HG03060 (cell line): ENCODE results near the gene LDB2.

Experiments used
- ATAC-seq: cut with Tn5 transposase; IDR thresholded peaks from one replicate; pipeline ENCODE4 v1.9.1; 2021; ENCODE audit warnings: low read depth, moderate number of reproducible peaks; ENCODE audit not compliant: unreplicated experiment

Gene LDB2

DNA sequence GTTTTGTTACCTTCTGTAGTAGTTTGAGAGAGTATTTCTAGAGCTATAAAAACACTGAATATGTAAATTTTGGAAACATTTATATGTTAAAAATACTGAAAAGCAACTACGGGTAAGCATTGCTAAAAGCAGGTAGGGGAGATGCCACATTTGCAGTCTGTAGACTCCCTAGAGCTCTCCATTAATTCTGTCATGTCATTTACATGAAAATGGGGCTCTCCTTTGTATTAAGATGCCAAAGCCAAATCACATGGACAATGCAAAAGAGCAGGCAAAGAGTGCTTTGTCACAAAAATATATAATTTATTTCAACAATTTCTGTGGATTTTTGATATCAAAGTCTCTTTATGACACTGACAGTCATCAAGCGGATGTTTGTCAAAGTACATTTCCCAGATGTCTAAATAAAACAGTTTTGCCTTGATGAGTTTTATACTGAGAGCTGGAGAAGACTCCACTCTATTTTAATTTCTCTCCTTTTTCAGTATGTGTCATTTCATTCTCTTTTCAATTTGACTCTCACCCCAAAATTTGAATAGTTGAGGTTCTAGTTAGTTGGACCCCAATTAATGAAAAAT lies 51.8 kb downstream of the LDB2 start:
- ATAC-seq: no peak

DNA sequence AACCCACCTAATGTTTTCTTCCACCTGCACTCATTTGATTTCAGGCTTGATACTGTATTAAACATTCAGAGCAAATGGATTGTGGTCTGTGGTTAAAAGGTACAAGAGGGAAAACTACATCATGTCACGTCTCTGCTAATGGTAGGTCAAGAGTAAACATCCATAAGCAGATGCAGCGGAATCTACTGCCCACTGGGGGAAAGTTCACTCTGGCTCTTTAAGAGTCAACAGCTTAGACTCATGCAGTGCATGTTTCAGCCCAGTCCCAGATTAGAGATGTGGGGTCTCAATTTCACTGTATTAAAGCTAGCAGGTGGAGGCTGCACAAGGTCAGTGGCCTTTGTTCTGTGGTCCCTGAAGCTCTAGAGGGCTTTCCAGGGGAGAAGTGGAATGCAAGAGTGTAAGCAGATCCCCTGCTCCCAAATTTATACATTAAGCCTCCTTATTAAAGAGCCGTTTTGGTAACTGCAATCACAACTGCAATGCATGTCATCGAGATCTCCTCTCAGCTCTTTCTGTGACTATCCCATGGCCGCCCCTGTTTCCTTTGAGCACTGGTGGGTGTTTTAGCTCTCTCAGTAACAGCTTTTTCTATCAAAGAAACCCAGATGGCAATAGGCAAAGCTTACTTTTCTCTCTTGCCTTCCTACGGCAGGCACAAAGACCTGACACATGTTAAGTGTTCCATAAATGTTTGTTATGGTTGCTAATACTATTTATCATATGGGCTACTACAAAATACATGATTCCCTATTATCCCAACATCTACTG lies 53.4 kb downstream of the LDB2 start:
- ATAC-seq: no peak

DNA sequence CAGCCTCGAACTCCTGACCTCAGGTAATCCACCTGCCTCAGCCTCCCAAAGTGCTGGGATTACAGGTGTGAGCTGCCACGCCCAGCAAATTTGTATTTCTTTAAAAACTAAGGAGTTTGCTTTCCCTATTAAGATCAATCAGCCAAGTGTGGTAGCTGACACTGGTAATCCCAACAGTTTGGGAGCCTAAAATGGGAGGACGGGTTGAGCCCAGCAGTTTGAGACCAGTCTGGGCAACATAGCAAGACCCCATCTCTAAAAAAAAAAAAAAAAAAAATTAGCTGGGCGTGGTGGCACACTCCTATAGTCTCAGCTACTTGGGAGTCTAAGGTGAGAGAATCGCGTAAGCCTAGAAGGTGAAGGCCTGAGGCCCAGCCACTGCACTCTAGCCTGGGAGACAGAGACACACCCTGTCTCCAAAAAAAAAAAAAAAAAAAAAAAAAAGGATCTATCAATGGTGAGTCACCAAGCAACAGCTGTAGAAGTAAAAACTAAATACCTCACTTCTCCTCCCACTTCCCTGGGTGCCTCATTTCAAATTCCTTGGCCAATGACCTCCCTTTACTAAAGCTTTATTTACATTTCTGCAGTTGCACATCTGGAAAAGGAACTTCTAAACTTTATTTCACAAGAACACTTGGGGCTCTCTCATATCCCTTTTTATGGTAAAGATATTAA lies 54.5 kb downstream of the LDB2 start:
- no peak for ATAC-seq

DNA sequence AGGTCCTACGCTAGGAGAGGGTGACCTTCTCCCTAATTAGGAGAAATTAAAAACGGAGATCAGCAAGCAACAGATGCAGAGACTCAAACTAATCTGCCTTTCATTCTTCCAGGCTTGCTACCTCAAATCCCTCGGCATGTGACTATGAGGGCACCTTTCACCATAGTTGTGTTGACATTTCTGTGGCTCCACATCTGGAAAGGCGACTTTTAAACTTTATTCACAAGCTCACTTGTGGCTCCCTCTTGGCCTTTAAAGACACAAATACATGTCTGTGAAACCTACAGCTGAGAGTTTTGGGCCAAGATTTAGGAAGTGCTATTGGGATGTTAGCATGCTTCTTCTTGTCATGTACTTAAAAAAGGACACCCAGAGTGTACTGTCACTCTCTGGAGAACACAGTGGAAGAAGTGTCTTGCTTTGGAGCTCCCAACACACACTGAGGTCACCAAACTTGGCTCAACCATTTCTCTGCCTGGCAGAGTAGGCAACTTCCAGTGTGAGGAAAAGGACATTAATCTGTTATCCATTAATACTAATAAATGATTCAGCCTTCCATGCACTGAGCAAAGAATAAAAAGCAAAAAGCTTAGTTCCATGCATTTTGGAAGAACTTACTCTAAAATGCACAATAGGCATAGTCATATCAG lies 60.1 kb downstream of the LDB2 start:
- ATAC-seq: no peak

DNA sequence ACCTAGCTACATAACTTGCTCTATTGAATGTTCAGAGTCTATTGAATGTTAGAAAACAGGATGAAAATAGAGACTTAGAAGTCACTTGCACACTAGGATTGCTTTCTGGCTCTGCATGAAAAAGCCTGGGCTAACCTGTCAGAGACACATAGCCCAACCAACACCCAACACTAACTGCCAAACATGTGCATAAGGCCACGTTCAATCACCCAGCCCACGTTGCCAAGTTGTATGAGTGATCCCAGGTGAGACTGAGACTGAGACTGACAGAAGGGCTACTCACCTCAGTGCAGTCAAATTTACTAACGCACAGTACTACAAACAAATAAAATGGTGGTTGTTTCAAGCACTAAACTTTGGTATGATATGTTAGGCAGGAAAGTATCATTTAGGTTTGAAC lies 61.0 kb downstream of the LDB2 start:
- ATAC-seq: no peak

DNA sequence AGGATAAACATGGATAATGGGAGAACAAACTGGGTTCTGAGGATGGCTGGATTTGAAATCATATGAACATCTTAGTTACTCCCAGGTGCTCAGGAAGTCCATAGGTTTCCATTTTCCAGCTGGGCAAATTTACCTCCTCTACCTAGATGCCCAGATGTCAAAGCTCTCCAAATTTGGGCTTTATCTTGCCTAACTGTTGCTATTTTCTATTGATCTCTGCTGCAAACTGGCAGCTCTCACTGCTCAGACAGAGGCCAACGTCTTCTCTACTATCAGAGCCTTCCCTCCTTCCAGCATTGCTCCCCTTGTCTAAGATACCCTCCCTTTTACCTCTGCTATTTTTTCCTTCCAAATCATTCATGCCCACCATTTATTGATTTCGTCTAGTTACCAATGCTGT lies 62.1 kb downstream of the LDB2 start:
- no peak for ATAC-seq

DNA sequence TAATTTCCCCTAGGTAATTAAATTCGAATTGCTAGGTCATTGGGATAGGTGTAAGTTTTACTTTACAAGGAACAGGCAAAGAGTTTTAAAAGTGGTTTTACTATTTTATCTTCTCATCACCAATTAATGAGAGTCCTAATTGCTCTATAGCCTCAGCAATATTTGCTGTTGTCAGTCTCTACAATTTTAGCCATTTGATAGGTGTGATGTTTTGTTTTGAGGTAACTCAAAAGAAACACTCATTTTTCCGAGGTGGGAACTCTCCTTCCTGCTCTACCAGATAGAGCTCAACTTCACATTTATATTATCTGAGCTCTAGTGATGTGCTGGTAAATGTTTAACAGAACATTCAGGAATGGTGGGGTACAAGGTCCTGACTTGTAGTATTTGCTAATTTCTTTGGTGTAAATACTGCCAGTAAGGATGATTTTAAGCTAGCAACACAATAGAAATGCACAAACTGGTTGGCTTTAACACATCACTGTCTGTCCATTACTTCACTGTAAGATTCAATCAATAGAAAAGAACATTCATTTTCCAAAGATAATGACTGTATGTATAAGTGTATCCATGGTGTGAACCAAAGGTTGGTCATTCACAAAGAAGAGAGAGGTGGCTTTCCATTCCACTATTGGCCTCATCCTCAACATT lies 62.7 kb downstream of the LDB2 start:
- no peak for ATAC-seq

DNA sequence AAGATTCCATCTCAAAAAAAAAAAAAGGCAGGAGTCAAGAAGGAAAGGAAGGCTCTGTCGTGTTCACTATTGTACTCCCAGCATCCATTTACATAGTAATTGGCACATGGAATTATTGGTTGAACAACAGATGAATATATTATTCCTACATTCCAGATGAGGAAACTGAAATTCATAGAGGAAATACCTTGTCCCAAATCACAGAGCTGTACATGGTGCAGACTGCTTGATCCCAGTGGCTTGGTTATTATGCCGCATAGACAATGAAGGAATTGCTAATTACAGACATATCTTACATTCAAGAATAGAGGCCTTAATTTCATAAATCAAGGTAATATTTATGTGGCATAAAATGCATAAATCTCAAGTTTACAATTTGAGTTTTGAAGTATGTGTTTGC lies 63.6 kb downstream of the LDB2 start:
- no peak for ATAC-seq

DNA sequence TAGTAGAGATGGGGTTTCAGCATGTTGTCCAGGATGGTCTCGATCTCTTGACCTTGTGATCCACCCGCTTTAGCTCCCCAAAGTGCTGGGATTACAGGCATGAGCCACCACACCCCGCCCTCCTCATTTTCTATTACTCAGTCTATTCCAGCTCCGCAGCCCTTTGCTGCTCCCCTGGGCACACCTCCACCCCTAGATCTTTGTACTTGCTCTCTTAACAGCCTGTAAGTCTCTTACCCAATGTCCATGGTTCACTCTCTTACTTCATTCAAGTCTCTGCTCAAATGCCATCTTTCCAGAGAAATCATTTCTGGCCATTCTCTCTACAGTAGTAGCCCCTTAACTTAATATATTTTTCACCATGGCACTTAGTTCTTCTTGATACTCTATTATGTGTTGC lies 64.7 kb downstream of the LDB2 start:
- ATAC-seq: no peak

DNA sequence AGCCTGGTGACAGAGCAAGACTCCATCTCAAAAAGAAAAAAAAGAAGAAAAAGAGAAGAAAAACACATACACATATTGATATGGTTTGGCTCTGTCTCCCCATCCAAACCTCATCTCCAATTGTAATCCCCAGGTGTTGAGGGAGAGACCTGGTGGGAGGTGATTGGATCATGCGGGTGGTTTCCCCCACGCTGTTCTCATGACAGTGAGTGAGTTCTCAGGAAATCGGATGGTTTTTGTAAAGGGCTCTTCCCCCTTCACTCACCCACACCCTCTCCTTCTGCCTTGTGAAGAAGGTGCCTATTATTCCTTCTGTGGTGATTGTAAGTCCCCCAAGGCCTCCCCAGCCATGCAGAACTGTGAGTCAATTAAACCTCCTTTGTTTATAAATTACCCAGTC lies 68.4 kb downstream of the LDB2 start:
- ATAC-seq: no peak

DNA sequence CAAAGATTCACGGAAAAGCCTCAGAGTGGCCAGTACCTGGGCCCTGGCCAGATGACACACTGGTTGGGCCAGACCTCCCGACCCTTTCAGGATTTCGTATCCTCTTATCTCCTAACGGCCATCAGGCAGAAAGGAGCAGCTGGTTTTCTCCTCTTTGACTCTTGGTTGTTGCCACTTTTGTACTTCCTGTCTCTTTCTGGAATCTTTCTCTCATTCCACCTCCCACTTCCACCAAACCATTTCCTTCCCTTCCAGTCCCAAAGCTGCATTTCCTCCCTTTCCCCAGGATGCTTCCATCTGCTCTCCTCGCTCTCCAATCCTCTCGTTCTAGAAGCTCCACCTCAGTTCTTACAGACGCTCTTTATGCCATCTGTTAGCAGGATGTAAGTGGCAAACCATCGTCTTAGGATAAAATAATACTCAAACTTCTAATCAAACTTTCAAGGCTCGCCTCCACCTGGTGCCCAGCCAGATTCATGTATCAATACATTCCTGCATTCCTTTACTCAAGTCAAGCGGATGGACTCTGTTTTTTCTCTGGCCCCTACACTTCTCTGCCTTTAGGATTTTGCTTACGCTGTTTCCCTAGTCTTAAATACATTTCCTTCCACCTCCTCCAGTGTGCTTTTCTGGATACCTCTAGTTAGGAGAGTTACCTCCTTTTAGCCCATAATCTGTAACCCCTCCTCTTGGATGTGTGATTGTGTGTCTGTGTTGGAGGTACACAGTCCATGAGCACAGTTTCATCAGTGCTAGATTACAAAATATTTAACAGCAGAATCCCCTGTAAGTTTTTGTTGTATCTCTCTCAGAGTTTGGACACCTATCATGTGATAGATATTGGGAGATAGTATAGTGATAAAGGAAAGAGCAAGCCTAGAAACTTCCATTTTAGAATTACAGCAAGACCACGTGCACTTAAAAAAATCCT lies 70.4 kb downstream of the LDB2 start:
- ATAC-seq: no peak

DNA sequence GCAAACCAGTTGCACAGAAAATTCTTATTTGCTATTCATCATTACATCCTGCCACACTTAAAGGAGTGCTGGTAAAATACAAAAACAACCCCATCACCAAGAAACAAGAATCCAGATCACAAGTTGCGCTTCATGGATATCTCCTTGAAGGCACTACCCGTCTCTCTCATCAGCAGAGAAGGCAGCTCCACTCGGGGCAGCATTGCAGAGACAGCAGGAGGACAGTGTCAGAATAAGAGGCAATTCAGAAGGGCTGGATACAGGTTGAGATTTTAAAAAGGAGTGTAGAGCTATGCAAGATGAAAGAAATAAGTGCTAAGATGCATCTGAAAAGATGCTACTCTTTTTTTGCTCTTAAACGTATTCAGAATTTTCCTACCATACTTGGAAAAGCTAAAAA lies 71.4 kb downstream of the LDB2 start:
- ATAC-seq: no peak

DNA sequence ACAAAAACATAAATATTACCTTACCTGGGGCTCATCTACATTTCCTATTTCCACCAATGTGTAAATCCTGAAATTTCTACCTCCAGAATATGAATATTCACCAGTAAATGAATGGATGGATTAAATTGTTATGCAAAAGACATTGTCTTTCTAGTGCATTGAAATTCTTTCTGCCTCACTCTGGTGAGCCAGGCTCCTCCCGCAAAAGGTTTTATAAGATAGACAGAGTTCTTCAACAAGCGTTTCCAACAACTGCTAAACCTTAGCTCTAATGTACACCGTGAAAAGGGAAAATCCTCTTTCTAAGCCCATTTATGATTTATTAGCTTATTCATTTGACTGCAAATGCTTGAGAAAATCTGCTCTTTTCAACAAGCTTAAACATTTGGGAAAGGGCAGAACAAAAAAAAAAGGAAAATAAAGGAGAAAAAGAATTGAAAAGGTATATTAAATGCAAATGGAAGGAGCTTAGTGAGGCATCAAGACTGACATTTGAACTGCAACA lies 72.0 kb downstream of the LDB2 start:
- ATAC-seq: no peak

DNA sequence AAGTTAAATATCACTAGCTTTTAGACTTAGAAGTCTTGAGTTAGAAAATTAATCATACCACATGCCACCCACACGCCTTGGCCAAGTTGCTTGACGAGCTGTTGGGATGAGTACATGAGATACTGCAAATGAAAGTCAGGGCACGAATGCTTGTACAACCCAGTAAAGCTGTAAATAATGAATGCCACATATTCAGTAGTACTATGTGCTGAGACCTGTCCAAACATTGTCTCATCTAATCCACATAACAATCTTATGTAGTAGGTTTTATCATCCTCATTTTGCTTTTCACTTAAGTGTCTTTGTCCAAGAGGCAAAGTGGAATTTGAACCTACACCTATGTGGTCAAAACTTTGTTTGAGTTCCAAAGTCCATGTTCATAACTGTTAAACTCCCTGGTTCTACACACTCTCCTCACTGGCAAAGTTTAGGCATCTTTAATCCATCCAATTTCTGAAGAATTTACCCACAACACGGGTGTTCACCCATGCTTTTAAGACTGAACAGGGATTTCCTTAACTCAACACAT lies 74.1 kb downstream of the LDB2 start:
- ATAC-seq: no peak

DNA sequence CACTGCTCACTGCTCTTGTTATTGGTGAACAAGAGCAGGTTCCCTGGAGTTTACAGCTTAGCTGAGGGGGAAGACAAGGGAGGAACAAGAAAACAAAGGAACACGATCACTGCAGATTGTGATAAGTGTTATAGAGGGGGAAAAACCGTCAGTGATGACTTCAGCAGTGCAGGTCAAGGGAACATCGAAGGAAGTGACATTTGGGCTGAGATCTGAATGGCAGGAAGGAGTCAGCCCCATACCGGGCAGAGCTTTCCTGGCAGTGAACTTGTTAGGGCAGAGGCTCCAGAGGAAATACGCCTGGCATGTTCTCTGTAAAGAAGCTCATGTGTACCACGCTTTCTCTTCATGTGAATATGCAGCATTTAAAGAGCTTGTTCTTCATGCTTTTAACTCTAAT lies 78.1 kb downstream of the LDB2 start:
- no peak for ATAC-seq

DNA sequence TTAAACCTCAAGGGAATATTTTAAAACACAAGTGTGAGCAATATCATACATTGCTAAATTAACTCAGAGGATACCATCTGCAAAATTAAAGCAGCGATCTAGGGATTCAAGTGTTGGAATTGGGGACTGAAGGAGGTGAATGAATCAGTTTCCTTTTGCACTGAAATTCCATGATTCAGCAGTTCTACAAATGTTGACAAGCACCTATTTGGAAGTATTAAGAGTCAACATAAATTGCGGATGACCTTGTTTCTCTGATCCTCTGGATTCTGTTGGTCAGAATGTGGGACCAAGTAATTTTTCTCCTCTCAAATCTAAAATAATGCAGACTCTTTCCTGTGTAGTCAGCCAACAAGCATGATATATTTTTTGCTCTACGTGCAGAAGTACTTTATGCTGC lies 78.8 kb downstream of the LDB2 start:
- no peak for ATAC-seq

DNA sequence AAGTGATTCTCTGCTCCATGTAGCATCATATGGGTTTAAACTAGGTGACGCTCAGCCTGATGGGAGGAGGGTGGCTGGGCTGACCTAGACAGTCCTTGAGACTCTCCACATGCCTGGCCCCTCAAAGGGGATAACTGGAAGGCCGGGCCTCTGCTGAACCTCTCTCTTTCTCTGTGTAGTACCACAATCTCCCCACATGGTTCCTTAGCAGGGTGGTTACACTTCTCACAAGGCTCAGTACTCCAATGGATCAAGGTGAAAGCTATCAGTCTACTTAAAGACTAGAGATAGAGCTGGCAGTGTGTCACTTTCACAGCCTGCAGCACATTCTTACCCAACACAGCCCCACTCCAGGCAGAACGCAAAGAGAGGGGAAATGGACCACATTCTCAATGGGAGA lies 80.4 kb downstream of the LDB2 start:
- no peak for ATAC-seq

DNA sequence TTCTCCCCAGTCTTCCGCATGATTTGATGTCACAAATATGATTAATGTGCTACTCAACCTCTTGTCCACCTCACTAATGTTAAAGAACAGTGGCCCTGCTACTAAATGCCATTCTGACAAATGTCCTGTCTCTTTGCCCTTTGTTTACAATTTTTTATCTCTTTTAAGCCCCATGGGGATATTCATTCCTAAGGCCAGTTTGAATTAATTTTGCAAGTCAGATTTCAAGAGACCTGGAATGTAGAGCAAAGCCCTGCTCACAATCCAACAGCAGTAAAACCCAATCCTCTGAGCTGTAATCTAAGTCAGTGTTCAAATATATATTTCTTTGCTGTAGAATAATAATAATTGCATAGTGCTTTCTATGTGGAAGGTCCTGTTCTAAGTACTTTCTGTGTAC lies 81.2 kb downstream of the LDB2 start:
- ATAC-seq: no peak

DNA sequence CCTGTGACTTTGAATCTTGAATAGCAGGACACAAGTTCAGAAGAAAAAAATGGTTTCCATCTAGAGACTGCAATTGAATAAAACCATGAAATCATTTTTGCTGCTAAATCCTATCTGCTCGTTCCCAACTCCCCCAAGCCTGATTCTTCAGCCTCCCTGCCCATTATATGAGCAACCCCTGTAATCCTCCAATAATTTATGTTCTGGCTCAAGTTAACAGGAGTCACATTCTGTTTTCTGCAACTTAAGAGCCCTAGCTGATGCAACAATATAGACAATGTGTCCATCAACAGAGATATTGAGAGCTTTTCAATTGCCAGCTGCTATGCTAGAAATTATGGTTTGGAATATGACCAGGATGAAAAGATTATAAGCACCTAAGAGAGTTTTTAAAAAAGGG lies 84.1 kb downstream of the LDB2 start:
- ATAC-seq: no peak

DNA sequence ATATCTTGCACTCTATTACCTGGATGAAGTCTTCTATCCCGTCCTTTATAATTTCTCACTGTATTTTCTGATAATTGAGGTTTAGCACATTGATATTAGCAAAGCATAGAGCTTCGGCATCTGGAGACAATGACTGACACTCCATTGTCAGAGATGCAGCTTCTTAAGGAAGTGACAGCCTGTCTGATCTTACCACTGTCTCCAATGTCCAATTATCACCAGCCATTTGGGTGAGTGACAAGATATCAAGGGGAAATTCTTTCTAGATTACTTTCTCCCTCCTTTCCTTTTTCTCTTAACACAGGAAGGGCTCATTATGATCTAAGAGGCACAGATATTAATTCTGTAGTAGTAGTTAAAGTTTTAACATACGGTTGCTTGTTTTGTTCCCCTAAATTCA lies 86.4 kb downstream of the LDB2 start:
- ATAC-seq: no peak
